T47D (cell line): ENCODE data around the gene RAPH1.
A peak's percentile ranks its signal among the peaks of the same experiment; 100 is the strongest.

Experiments used
- DNase-seq, 2 experiments: peaks; one replicate each; pipeline versions ENCODE4 v3.0.0 to v3.0.0-alpha.2; 2011 to 2012; ENCODE audit warnings: low read depth in 1 of 2, low spot score in 1 of 2
- JUND ChIP-seq: IDR thresholded peaks from 2 replicates; pipeline ENCODE4 v1.6.1; 2012; ENCODE audit warnings: low read depth
- in situ Hi-C: cut with HindIII; loops from 2 replicates; pipeline ENCODE4 v1.10.0; 2016; ENCODE audit warnings: low sequenced_read_pairs, low pct_unique_long_range_greater_than_20kb

The RAPH1 gene

GRCh38 chr2:203453858-203454451 is 81.1 kb downstream of the RAPH1 start:
- in situ Hi-C loops, result no loop called here
- peak; percentile 5 to 37 for DNase-seq
- TF ChIP-seq JUND, result no peak

- TF ChIP-seq JUND, result no peak
- no peak for DNase-seq
- in situ Hi-C loops, result no loop called here
These were observed 83.4 kb downstream of the RAPH1 start for GRCh38 chr2:203451689-203452088.

GRCh38 chr2:203451011-203451410 is 84.1 kb downstream of the RAPH1 start:
- no peak for TF ChIP-seq JUND
- DNase-seq, result no peak
- in situ Hi-C loops, result no loop called here

- in situ Hi-C loops, result no loop called here
- no peak for TF ChIP-seq JUND
- DNase-seq, result no peak
These were observed 84.5 kb downstream of the RAPH1 start for GRCh38 chr2:203450561-203450960.

- TF ChIP-seq JUND, result no peak
- in situ Hi-C loops, result no loop called here
- DNase-seq, result no peak
These were observed 88.3 kb downstream of the RAPH1 start for GRCh38 chr2:203446780-203447179.

- in situ Hi-C loops, result no loop called here
- TF ChIP-seq JUND, result no peak
- DNase-seq, result no peak
These were observed 89.0 kb downstream of the RAPH1 start for GRCh38 chr2:203446071-203446481.

GRCh38 chr2:203444738-203445137 is 90.4 kb downstream of the RAPH1 start:
- in situ Hi-C loops, result no loop called here
- TF ChIP-seq JUND, result no peak
- DNase-seq, result no peak

GRCh38 chr2:203442463-203442862 is 92.6 kb downstream of the RAPH1 start:
- TF ChIP-seq JUND, result no peak
- in situ Hi-C loops, result no loop called here
- no peak for DNase-seq

GRCh38 chr2:203441463-203441862 is 93.6 kb downstream of the RAPH1 start:
- in situ Hi-C loops, result no loop called here
- DNase-seq, result no peak
- no peak for TF ChIP-seq JUND

- in situ Hi-C loops, result no loop called here
- DNase-seq, result no peak
These were observed 94.4 kb downstream of the RAPH1 start for GRCh38 chr2:203440671-203441070.

GRCh38 chr2:203438528-203438927 is 96.6 kb downstream of the RAPH1 start:
- no peak for DNase-seq
- in situ Hi-C loops, result no loop called here
- TF ChIP-seq JUND, result no peak

More at GRCh38 chr2:203440671-203441070, 94.4 kb downstream of the RAPH1 start:
- no peak for TF ChIP-seq JUND

- no peak for TF ChIP-seq JUND
- in situ Hi-C loops, result no loop called here
- no peak for DNase-seq
These were observed 97.6 kb downstream of the RAPH1 start for GRCh38 chr2:203437511-203437910.

- TF ChIP-seq JUND, result no peak
- no peak for DNase-seq
- in situ Hi-C loops, result no loop called here
These were observed 98.6 kb downstream of the RAPH1 start for GRCh38 chr2:203436496-203436895.

- in situ Hi-C loops, result no loop called here
- TF ChIP-seq JUND, result no peak
- DNase-seq, result no peak
These were observed 102.3 kb downstream of the RAPH1 start for GRCh38 chr2:203432811-203433210.
